ENCODE data around the gene PXDN.

Gene PXDN

DNA sequence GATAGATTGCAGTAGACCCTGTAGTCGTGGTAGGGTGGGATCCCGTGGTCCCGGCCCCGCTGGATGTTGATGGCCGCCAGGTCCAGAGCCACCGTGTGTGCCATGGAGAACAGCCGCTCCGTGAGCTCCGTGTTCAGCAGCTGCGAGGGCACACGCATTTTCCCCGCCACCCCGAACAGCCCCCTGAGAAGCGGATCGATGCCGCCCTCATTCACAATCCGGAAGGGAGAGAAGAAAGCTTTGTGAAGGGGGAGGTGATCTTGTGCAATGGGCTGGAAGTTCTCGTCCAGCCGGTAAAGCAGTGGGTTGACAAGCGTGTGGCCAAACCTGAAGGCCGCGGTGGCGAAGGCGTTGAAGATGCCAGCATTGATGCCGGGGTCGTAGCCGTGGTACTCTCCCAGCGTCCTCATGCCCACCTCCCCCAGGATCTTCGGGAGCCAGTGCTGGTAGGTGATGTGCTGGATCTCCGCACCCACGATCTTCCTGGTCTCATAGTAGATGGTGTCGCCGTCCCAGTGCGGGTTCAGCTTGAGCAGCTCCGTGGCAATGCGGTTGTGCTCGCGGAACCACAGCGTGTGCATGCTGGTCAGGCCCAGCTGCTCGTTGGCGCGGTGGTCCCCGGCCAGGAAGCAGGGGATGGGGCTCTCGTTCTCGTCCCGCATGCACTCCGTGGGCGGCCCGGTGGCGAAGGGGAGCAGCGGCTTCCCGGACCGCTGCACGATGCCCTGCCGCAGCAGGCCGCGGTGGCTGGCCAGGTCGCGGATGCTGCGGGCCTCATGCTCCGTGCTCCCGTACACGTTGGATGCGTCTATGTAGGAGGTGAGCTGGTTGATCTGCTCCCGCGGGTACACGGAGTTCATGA lies 95.8 kb downstream of the PXDN start:
- no peak for DNase-seq (ENCODE audit: low read depth)

DNA sequence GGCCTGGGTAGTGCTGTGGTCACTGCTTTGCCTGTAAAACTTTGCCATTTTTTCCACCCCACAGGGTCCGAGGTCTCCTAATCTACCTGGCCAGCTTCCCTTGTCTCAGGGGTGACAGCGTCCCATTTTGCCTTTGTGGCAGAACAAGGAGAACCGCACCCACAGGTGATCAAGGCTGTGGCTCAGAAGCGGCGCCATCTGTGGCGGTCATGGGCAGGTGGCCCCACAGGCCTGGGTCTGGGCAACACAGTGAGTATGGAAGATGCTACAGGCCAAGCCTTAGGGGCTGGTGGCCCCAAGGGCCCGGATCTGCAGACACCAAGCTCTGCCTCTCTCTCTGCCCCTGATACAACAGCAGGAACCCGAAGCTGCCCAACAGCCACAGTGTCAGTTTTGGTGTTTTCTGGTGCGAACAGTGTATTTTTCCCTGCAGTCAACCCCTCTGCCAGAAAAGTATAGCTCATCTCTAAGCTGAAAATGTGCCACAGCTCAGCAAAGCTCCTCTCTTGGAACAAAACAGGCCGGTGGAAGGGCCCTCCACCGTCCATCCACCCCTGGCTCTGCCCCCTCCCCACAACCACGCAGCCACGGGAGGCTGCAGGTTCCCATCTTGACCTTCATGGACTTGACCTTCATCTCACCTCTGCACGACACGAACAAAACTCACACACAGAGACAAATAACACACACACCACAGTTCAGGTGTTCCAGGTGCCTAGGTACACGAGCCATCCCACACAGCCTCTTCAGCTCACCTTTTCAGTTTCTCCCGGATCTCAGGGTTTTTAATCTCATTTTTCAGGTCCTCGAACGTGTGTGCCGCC lies 96.7 kb downstream of the PXDN start:
- no peak for DNase-seq (ENCODE audit: low read depth)

- no peak for DNase-seq (ENCODE audit: low read depth)
Observed at GRCh38 chr2:1645761-1646476, 98.4 kb downstream of the PXDN start.

GRCh38 chr2:1644427-1644826 lies 99.9 kb downstream of the PXDN start:
- no peak for DNase-seq (ENCODE audit: low read depth)

DNA sequence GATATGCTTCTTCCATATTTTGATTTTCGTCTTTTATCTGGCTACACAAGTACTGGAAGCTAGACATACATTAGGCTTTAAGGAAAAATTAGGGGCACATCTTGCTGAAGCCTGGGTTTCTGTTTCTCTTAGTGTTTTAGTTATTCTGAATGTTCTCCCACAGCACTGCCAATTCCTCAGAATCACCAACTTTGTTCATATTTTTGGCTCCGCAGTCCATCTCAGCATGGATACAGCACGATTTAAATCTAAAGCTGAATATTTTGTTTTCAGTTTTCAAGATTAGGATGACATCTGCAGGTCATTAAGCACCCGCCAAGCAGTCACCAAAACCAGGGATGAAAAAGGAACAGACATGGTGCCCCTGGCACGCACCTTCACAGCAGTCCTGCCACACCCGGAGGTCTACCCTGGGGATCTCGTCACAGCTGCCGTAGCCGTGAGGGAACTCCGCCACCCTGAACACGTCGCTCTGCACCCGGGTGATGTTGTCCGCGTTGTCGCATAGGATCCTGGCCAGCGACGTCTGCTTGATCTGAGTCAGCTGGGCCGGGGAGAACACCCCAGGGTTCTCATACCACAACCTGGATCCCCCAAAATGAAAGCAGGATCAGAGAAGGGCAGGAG lies 101.2 kb downstream of the PXDN start:
- no peak for DNase-seq (ENCODE audit: low read depth)

DNA sequence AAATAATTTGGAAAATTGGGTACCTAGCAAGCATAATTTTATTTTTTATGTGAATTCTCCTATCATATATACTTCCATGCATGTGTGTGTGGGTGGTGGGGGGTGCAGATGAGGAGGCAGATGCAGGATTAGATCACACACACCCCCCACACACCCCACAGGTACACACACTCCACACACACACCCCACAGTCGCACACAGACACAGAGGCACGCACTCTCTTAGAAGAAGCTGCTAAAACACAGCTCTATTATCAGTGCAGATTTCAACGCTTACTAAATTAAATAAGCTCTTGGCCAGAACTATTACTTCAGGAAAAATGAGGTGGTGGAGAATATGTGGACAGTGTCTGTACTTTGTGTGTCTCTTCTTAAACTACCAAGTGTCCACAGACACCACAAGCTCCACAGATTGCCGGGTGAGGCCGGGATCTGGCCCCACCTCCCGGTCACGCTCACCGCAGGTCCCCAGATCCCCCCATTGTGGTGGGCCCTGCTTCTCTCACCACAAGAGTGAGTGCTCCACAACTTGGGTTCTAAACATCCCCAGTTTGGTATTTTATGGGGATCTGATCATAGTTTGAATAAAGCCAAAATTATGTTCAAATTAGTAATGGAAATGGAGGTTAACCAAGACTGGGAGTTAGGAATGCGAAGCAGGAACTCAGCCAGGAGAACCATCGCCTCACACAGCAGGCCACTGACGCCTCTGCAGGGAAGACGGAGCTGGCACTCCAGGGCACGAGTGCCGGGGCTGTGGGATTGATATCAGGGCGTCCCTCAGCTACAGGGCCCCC lies 102.1 kb downstream of the PXDN start:
- no peak for DNase-seq (ENCODE audit: low read depth)

GRCh38 chr2:1641523-1641922 lies 102.8 kb downstream of the PXDN start:
- DNase-seq (ENCODE audit: low read depth) = no peak

DNA sequence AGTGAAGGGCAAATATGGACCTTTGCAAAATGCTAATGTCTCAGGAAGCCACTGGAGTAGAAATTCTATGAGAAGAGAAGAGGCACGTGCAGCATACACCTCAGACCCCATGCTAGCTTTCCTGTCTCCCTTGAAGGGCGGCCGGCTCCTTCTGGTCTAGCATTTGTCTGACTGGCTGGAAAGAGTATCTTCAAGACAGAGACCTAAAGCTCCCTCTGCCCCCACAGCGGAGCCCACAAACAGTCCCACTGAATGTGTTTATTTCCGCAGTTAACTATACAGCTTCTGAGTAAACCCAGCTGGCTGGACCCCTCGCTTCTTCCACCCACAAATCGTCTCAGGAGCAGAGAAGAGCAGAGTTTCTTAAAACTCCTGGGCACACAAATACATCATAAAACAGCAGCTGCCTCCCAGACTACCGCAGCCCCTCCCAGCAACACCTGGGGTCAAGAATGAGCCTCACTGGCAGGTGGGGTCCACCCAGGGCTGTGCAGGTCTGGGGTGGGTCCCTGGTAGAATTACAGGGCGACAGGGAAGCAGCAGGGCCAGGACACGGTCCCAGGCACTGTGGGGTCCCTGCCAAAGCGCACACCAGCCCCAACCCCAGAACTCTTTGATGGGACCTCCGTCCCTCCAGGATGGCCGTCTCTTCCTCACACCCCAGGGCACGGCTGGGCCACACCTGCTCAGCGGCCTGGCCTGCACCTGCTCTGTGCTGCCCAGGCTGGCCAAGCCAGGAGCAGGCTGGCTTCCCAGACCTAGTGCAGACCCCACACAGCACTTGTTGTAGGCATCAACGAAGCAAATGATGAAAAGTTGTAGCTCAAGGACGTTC lies 103.8 kb downstream of the PXDN start:
- DNase-seq (ENCODE audit: low read depth) = no peak

- no peak for DNase-seq (ENCODE audit: low read depth)
Observed at GRCh38 chr2:1639086-1639858, 105.0 kb downstream of the PXDN start.

DNA sequence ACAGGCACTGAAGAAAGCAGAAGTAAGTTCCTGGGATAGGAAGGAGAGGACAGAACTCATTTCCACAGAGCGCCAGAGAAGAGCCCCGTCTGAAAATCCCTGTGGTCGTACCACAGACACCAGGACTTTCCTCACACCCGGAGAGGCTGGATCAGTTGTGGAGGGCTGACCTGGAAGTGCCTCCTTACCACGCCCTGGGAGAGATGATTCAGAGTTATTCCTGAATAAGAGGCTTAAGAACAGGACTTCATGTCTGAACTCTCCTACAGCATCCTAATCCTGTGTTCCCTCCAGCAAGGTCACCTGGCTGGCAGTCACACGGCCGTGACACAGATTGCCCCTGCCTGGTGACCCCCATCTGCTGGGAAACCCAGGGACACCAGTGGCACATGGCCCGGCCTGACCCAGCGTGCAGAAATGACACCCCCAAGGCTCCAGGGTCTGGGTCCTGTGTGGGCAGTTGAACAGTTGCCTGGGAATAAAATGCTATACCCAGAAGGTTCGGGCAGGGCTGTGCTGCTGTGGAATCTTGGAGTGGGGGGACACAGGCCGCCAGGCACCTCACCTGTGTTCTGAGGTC lies 105.9 kb downstream of the PXDN start:
- no peak for DNase-seq (ENCODE audit: low read depth)

GRCh38 chr2:1636791-1637415 lies 107.4 kb downstream of the PXDN start:
- no peak for DNase-seq (ENCODE audit: low read depth)

GRCh38 chr2:1635823-1636222 lies 108.5 kb downstream of the PXDN start:
- no peak for DNase-seq (ENCODE audit: low read depth)

GRCh38 chr2:1634681-1635341 lies 109.5 kb downstream of the PXDN start:
- no peak for DNase-seq (ENCODE audit: low read depth)

DNA sequence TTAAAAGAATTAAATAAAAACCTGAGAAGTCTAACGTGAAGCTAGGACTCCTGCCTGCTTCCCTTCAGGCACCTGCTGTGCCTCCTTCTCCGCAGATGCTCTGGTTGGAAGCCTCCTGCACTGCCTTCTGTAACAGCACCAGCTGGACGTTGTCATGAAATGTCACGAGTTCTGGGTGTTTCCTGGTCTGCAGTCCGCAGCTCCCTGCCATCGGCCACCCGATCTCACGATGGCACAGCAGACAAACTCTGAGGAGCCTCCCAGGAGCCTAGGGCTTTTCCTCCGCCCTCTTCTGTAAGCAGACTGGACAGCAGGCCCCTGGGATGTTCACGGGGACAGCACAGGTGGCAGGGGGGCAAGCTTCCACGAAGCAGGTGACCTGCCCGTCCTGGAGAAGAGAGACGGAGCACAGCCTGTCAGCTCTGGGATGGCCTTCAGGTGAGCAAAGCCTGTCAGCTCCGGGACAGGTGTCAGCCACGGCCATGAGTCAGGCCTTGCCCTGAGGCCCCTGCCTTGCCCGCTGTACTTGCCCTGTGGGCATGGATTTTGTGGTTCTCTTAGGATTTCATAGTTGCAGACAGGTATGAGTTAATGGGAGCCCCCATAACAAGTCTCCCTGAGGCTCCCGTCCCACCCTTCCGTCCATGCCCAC lies 110.3 kb downstream of the PXDN start:
- no peak for DNase-seq (ENCODE audit: low read depth)

DNA sequence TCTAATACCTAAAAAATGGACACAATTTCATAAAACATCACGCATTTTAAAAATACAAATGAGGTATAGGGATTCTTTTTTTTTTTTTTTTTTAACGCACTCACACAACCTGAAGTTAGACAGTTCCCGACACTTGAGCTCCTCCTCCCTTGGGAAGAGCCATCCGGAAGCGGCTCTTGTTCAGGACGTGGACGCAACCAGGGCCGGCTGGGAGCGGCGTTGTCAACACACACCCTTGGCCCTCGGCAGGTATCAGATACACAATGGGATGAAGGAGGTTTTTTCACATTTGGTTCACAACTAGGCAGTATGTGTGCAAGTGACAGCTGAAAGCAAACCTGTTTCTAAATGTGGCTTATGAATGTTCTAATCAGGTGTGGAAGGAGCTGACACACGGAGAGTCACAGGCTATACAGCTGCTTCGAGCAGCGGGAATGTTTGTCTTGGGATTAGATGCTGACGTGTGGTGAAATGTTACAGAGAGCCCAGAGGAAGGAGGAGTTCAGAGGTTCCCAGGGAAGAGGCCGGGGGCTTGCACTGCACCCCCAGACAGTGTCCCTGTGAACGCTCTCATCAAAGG lies 111.1 kb downstream of the PXDN start:
- DNase-seq (ENCODE audit: low read depth) = no peak

DNA sequence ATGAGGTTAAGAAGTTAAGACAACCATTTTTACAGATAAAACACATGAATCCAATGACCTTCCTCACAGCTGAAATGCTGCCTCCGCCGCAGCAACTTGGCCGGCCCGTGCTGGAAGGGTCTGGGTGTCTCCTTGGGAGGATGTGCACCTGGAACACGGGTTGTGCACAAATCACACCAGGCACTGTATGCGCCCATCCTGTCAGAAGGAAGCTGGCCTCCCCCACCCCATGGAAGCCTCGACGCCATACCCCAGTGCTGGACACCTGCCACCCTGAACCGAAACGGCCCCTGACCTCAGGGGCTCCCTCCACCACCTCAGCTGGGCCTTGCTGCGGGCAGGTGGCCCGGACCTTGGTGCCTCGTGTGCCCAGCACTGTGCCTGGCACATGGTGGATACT lies 111.8 kb downstream of the PXDN start:
- DNase-seq (ENCODE audit: low read depth) = no peak

DNA sequence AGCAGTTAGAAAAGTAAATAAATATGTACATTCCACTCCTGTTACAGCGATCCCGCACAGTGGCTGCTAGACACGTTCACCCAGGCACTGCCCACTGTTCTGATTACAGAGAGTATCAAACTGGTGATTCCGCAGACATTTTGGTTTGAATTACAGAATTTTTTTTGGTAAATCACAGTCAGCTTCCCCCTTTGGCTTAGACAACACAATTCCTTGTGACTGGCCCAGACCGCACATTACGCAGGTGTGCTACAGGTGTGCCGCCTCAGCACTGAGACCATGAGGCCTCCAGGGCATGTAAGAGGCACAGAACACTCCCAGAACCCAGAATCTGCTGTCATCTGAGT lies 112.3 kb downstream of the PXDN start:
- DNase-seq (ENCODE audit: low read depth) = no peak

Measured in non-pigmented ciliary epithelial cell (primary cell).